Stimulated activated CD8-positive, alpha-beta memory T cell treated with anti-CD3 and anti-CD28 coated beads, Interleukin-2, amount 100 ng/mL, for 48 hours (primary cell): ENCODE measurements around the gene SPCS2.
A peak's percentile ranks its signal among the peaks of the same experiment; 100 is the strongest.

ENCODE experiments used
- DNase-seq, 2 donors: peaks; one replicate each; pipeline ENCODE4 v3.0.0-alpha.2; 2020; ENCODE audit warnings: low read depth in 2 of 2

SPCS2 gene

GRCh38 chr11:74948898-74949752 is at the start of gene SPCS2, which contains the start of gene XRRA1:
Gene SPCS2 (plus strand): TSS chr11:74949266. CDS start chr11:74949286, 20 bp downstream.
Gene XRRA1 (minus strand): TSS chr11:74949091. CDS start chr11:74940878, 8,213 bp downstream.
- DNase-seq = peak; percentile 96 to 98

GRCh38 chr11:74902342-74902741 is 46.7 kb upstream of the SPCS2 start:
- no peak for DNase-seq

- DNase-seq = no peak
These were observed 43.7 kb upstream of the SPCS2 start for GRCh38 chr11:74905326-74905725.

- no peak for DNase-seq
These were observed 39.7 kb upstream of the SPCS2 start for GRCh38 chr11:74909385-74909784.

- DNase-seq = no peak
These were observed 39.3 kb upstream of the SPCS2 start for GRCh38 chr11:74909812-74910211.

GRCh38 chr11:74923125-74923524 is 25.9 kb upstream of the SPCS2 start:
- DNase-seq = no peak

- DNase-seq = no peak
These were observed 23.8 kb upstream of the SPCS2 start for GRCh38 chr11:74925281-74925680.

- peak in 1 of 2 donors; percentile 37 for DNase-seq
These were observed 22.6 kb upstream of the SPCS2 start for GRCh38 chr11:74926304-74927030.

- DNase-seq = no peak
These were observed 21.6 kb upstream of the SPCS2 start for GRCh38 chr11:74927496-74927895.

- DNase-seq = peak; percentile 32 to 40
These were observed 19.4 kb upstream of the SPCS2 start for GRCh38 chr11:74929431-74930363.

- no peak for DNase-seq
These were observed 16.9 kb upstream of the SPCS2 start for GRCh38 chr11:74932169-74932568.

- no peak for DNase-seq
These were observed 16.3 kb upstream of the SPCS2 start for GRCh38 chr11:74932797-74933196.

GRCh38 chr11:74933765-74934164 is 15.3 kb upstream of the SPCS2 start:
- DNase-seq = no peak

GRCh38 chr11:74935285-74935684 is 13.8 kb upstream of the SPCS2 start:
- no peak for DNase-seq

GRCh38 chr11:74936087-74936486 is 13.0 kb upstream of the SPCS2 start:
- DNase-seq = no peak

- DNase-seq = no peak
These were observed 12.1 kb upstream of the SPCS2 start for GRCh38 chr11:74936976-74937375.

- DNase-seq = no peak
These were observed 11.2 kb upstream of the SPCS2 start for GRCh38 chr11:74937696-74938475.

- DNase-seq = no peak
These were observed 7.6 kb upstream of the SPCS2 start for GRCh38 chr11:74941492-74941891.

- no peak for DNase-seq
These were observed 6.8 kb upstream of the SPCS2 start for GRCh38 chr11:74942073-74942759.

GRCh38 chr11:74948546-74948897 is 544 bp upstream of the SPCS2 start:
- no peak for DNase-seq
